ENCODE data around the gene HERC5. TPM values are rescaled to one million over a fixed set of nuclear protein-coding genes. Genes with fewer than 3 reads are reported as not detected.
A peak's percentile ranks its signal among the peaks of the same experiment; 100 is the strongest.

Gene HERC5
- total RNA-seq, 3 donors from 2014 or later (not counting 1 experiment from before 2014, with no cell fraction given): 11.0 to 19.4 (median 17.9) TPM

- H3K36me3 Mint-ChIP-seq: peaks cover 9% of the 10 kb centered on the region
- no peaks in the 10 kb centered on the region for H3K4me1 Mint-ChIP-seq
- H3K27me3 Mint-ChIP-seq (ENCODE audit: low read depth in 2 of 2): no peaks in the 10 kb centered on the region
These were observed 38.5 kb upstream of the HERC5 start for GRCh38 chr4:88418411-88418810.

GRCh38 chr4:88419874-88420273, 37.0 kb upstream of the HERC5 start:
- Mint-ChIP-seq H3K36me3 (peaks cover 9% of the 10 kb centered on the region), H3K4me1 (no peaks in the 10 kb centered on the region), H3K27me3 (ENCODE audit: low read depth in 2 of 2) (no peaks in the 10 kb centered on the region), H3K27ac (peak overlapping the region in 1 of 2 donors; percentile 10), H3K9me3 (no peaks in the 10 kb centered on the region), H3K4me3 (no peak overlapping the region)
- no peak for TF ChIP-seq CTCF (IDR thresholded peaks at IDR 0.05)
- H3K9me3 ChIP-seq (ENCODE audit: control insufficient read depth, insufficient read depth, low read length): no peaks in the 10 kb centered on the region
- no peak overlapping the region for H3K27ac ChIP-seq (ENCODE audit: low read length)
- H3K36me3 ChIP-seq (ENCODE audit: control insufficient read depth, insufficient read depth, low read length): peaks cover 19% of the 10 kb centered on the region
- no peaks in the 10 kb centered on the region for H3K4me1 ChIP-seq (ENCODE audit: control insufficient read depth, insufficient read depth, low read length)
- no peak overlapping the region for H3K4me3 ChIP-seq (ENCODE audit: low read length)
- intact Hi-C loops (cut with micrococcal nuclease): no loop called here
- H3K27me3 ChIP-seq (ENCODE audit: control insufficient read depth, insufficient read depth, low read length): no peaks in the 10 kb centered on the region
- DNase-seq (no peak), ATAC-seq (no peak)
- WGBS (ENCODE audit: insufficient coverage): 74% methylated on average over 3 of the region's 5 CpGs

More at GRCh38 chr4:88418411-88418810, 38.5 kb upstream of the HERC5 start:
- no peaks in the 10 kb centered on the region for H3K9me3 ChIP-seq (ENCODE audit: control insufficient read depth, insufficient read depth, low read length)
- no peak overlapping the region for H3K27ac ChIP-seq (ENCODE audit: low read length)
- no peak overlapping the region for H3K27ac Mint-ChIP-seq
- no peak for TF ChIP-seq CTCF (IDR thresholded peaks at IDR 0.05)
- no peaks in the 10 kb centered on the region for H3K27me3 ChIP-seq (ENCODE audit: control insufficient read depth, insufficient read depth, low read length)
- ATAC-seq (no peak), DNase-seq (no peak)
- H3K36me3 ChIP-seq (ENCODE audit: control insufficient read depth, insufficient read depth, low read length): peaks cover 26% of the 10 kb centered on the region
- H3K4me1 ChIP-seq (ENCODE audit: control insufficient read depth, insufficient read depth, low read length): no peaks in the 10 kb centered on the region
- H3K9me3 Mint-ChIP-seq: no peaks in the 10 kb centered on the region
- no peak overlapping the region for H3K4me3 Mint-ChIP-seq
- 95% methylated on average over 3 of the region's 3 CpGs for WGBS (ENCODE audit: insufficient coverage)
- intact Hi-C loops (cut with micrococcal nuclease): no loop called here
- no peak overlapping the region for H3K4me3 ChIP-seq (ENCODE audit: low read length)

GRCh38 chr4:88420844-88421243, 36.1 kb upstream of the HERC5 start:
- no peaks in the 10 kb centered on the region for H3K4me1 ChIP-seq (ENCODE audit: control insufficient read depth, insufficient read depth, low read length)
- Mint-ChIP-seq H3K4me1 (no peaks in the 10 kb centered on the region), H3K4me3 (no peak overlapping the region), H3K27ac (no peak overlapping the region), H3K27me3 (ENCODE audit: low read depth in 2 of 2) (no peaks in the 10 kb centered on the region), H3K36me3 (peaks cover 3% of the 10 kb centered on the region), H3K9me3 (no peaks in the 10 kb centered on the region)
- intact Hi-C loops (cut with micrococcal nuclease): no loop called here
- no peaks in the 10 kb centered on the region for H3K27me3 ChIP-seq (ENCODE audit: control insufficient read depth, insufficient read depth, low read length)
- no peak overlapping the region for H3K4me3 ChIP-seq (ENCODE audit: low read length)
- peaks cover 14% of the 10 kb centered on the region for H3K36me3 ChIP-seq (ENCODE audit: control insufficient read depth, insufficient read depth, low read length)
- 100% methylated on average over 1 of the region's 1 CpG for WGBS (ENCODE audit: insufficient coverage)
- DNase-seq (no peak), ATAC-seq (no peak)
- no peaks in the 10 kb centered on the region for H3K9me3 ChIP-seq (ENCODE audit: control insufficient read depth, insufficient read depth, low read length)
- no peak for TF ChIP-seq CTCF (IDR thresholded peaks at IDR 0.05)
- H3K27ac ChIP-seq (ENCODE audit: low read length): no peak overlapping the region

- no peaks in the 10 kb centered on the region for H3K27me3 Mint-ChIP-seq (ENCODE audit: low read depth in 2 of 2)
- no peak for TF ChIP-seq CTCF (IDR thresholded peaks at IDR 0.05)
- DNase-seq: no peak
- H3K27ac Mint-ChIP-seq: no peak overlapping the region
- no peak overlapping the region for H3K27ac ChIP-seq (ENCODE audit: low read length)
- H3K4me1 Mint-ChIP-seq: no peaks in the 10 kb centered on the region
- no peaks in the 10 kb centered on the region for H3K9me3 ChIP-seq (ENCODE audit: control insufficient read depth, insufficient read depth, low read length)
- H3K4me1 ChIP-seq (ENCODE audit: control insufficient read depth, insufficient read depth, low read length): no peaks in the 10 kb centered on the region
- no peaks in the 10 kb centered on the region for H3K36me3 Mint-ChIP-seq
- intact Hi-C loops (cut with micrococcal nuclease): no loop called here
- H3K9me3 Mint-ChIP-seq: no peaks in the 10 kb centered on the region
- H3K4me3 ChIP-seq (ENCODE audit: low read length): no peak overlapping the region
- 90% methylated on average over 1 of the region's 2 CpGs for WGBS (ENCODE audit: insufficient coverage)
- H3K36me3 ChIP-seq (ENCODE audit: control insufficient read depth, insufficient read depth, low read length): peaks cover 10% of the 10 kb centered on the region
- ATAC-seq: no peak
- H3K4me3 Mint-ChIP-seq: no peak overlapping the region
- no peaks in the 10 kb centered on the region for H3K27me3 ChIP-seq (ENCODE audit: control insufficient read depth, insufficient read depth, low read length)
These were observed 34.5 kb upstream of the HERC5 start for GRCh38 chr4:88422403-88422802.
